NCI-H774 (cell line): Measurements from ENCODE around the gene ANOS1.

ENCODE experiments used
- DNase-seq: peaks from one replicate; lab custom pipeline; 2025; lab: John Stamatoyannopoulos, UW

Gene ANOS1

DNA sequence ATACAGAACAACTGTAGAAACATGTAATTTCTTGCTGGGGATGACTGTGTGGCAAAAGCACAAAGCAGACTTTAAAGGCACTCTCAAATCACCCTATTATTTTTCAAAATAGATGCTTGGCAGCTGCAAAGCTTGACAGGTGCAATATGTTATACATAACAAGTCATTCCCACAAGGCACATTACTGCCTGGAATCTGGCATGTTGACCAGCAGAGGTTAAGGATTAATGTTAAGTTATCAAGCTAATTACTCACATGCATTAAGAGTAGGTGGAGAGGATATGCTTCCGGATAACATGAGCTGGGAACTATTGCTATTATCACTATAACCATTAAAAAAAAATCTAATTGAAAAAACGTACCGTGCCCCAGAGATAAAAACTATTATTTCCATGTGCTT lies 17.8 kb downstream of the ANOS1 start:
- peak; percentile 2 for DNase-seq

DNA sequence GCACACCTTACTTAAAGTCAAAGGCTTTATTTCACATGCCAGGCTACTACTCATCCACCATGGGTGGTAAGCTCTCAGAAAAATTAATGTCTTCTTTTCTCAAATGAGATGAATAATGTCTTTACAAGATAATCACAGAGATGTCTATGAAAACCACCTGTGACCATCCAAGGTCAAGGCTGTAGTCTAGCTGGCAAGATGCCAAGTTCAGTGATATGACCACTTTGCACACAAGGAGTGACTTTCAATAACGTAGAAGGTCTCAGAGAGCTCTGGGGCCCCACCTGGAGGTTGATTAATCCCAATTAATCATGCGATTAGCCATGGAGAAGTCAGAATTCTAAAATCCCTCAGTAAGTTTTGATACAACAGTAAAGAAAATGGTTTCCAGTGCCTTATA lies 20.5 kb downstream of the ANOS1 start:
- no peak for DNase-seq

DNA sequence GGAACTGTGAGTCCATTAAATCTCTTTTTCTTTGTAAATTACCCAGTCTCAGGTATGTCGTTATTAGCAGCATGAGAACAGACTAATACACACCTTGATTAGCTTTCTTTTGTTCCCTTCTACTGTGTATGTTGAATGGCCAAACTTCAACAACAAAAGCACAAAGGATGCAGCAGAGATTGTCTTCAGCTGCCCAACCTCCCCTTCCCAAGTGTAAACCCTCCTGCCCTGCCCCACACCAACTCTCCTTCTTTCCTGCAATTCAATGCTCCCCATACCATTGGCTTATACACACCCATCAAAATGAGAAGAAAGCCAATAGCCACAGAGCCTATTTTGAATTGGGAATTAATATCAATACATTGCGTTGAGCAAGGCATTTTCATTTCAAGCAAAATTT lies 27.8 kb downstream of the ANOS1 start:
- DNase-seq, result no peak

DNA sequence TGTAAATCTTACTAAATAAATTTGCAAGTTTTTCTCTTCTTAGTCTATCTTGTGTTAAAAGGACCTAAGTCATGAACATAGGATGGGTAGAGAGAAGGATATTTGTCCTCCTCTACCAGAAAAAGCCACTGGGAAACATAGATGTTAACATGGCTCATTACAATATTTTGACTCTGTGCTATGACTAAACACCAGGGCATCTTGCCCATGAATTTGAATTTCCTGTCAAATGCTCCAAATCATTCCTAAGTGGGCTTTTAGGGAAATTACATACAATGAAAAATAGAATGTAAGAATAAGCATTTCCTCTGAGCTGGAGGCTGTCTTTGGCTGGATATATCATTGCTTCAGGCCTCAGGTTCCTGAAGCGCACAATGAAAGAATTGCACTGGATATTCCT lies 39.1 kb downstream of the ANOS1 start:
- no peak for DNase-seq

DNA sequence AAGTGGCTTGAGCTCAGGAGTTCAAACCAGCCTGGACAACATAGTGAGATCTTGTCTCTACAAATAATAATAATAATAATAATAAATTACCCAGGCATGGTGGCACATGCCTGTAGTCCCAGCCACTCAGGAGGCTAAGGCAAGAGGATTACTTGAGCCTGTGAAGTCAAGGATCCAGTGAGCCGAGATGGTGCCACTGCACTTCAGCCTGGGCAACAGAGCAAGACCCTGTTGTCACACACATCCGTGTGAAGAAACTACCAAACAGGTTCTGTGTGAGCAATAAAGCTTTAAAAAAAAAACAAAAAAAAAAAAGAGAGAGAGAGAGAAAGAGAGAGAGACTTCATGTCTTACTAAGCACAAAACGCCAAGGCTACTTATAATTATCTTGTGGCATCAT lies 42.5 kb downstream of the ANOS1 start:
- no peak for DNase-seq

DNA sequence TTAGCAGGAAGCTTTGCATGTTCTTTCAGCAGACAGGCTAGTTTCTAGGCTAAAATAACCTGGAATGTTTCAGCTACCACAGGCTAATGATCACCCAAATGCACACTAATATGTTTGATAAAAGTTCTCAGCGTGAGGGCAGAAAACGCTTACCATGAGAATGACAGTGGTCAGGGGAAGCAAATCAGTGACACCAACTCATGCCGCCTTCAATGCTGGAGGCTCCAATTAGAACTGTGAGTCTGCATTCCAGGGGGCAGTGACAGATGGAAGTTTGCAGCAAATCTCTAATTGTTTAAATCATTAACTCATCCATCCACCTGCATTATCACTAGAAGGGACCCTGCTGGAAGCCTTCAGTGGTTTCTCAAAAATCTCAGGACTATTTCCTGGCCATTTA lies 43.2 kb downstream of the ANOS1 start:
- no peak for DNase-seq

DNA sequence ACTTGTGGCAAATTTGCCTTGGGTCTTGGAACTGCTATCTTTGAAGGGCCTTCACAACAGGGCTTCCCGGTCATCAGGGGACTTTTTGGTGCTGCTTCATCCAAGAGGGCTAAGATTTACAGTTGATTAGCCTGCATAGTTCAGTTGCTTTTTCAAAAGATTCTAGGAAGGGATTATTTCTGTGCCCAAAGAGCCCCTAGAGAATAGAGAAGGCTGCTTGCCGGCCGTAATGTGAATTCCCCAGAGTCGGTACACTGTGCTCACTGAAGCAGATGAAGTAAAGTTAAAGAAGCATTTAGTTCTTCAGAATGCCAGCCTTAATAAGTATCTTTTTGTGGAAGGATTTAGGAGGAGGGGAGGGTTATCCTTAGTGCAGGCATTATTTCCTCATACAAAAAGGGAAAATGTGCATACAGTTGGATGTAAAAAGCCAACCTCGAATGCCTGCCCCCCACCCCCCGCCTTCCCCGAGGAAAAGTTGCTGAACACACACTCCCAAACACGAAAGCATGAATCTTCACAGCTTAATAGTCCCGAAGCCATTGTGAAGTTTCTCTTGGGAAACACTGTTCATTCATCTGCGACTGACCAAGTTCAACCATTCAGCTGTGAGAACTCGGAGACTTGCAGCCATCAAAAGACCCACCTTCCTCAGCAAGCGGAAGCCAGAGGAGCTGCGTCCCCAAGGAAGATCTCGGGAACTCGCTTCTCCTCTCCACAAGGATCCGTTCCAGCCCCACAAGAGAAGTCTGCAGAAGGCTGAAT lies 47.6 kb downstream of the ANOS1 start:
- DNase-seq, result no peak

DNA sequence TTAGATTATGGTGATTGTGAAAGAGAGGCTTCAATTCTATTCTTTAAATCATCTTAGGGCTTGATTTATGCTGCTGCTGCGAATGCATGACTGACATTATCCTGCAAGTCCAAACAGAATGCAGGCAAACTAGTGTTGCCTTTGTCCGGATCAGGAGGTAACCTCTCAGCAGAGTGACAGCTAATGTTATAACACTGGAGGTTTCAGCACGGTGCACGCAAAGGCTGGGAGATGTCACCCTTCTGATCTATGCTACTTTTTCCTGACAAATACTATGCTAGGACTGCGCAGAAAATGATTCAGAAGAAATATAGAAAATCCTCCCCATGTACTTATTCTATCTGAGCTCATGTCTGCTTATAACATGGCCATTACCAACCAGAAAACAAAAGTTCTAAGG lies 48.2 kb downstream of the ANOS1 start:
- DNase-seq, result no peak

DNA sequence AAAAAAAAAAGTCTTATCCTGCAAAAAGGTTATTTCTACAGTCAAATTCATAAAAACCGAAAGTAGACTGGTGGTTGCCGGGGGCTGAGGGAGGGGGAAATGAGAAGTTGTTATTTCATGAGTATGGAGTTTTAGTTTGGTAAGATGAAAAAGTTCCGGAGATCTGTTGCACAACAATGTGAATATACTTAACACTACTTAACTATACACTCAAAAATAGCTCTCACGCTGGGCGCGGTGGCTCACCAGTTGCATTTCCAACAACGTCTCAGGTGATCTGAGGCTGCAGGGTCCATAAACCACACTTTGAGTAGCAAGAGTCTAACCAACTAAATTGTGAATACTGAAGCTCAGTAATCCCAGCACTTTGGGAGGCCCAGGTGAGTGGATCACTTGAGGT lies 52.4 kb downstream of the ANOS1 start:
- DNase-seq, result no peak

DNA sequence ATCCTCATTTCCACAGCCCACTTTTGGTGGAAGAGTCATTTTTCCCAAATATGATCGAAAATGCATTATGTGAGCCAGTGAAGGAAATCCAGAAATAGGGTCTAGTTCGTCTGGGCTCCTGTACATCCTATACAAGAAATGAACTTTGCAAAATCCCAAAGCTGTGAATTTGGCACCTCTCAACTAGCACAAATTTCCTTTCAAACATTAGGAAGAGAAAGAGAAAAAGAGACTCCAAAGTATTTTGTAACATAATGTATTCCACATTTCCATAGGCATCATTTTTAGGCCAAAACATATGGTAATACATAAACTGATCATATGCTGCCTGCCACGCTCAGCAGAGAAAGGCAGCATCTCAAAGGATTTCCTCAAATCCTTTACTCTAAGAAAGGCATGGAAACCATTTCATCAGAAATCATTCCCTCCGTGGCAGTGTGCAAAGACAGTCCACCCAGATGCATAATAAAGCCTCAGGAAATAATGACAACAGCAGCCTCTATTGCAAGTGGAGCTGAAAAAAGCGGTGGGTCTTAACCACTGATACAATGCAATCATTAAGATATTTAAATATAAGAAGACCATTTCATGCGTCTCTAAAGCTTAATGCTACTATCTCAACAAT lies 56.8 kb downstream of the ANOS1 start:
- DNase-seq, result no peak

DNA sequence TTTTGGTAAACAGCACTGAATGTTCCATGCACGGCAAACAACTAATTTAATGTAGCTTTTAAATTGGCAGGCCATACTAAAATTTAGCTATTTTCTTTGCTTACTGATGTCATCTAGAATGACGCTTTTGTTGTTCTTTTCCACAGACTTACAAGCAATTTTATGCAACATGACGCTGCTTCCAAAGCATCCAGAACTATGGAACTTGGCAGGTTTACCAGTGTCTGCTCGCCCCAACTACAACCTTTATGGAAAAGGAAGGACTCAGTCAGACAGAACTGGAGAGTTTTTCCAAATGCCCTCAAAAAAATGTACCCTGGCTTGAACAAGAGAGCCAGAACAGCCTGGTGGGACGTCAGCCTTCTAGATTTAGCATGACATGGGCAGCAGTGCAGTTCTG lies 58.7 kb downstream of the ANOS1 start:
- DNase-seq, result no peak

DNA sequence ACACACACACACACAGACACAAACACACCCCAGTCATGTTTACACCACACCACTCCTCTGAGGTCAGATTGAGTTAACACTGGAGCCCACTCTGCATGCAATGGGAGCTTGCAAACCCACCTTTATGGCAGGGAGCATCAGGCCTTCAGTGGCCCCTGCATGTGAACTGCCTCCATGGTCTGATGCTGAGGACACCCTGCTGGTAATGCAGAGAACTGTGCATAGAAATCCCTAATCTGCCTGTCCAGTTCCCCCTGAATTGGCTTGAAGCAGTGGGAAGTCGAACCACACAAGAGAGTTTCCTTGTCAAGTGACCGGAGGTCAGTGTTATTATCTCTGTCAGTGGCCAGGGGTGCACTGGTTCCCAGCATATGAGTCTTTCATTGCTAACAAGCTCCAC lies 59.8 kb downstream of the ANOS1 start:
- no peak for DNase-seq

DNA sequence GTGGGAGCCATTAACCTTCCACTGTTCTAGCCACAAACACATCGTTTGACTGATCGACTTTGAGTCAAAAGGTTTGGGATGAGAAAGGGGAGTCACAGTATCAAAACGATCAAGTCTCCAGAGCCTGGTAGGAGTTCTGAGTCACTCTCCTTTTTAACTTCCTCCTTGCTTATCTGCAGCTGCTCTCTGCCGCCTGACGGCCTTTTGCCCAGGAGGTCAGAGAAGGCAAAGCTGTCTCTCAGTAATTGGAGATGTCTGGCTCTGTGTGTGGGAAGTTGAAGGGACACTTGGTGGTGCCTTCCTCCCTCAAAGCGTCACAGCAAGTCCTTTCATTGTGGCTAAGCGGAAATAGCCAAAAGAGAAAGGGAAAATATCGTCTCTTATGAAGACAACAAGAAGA lies 63.1 kb downstream of the ANOS1 start:
- no peak for DNase-seq

DNA sequence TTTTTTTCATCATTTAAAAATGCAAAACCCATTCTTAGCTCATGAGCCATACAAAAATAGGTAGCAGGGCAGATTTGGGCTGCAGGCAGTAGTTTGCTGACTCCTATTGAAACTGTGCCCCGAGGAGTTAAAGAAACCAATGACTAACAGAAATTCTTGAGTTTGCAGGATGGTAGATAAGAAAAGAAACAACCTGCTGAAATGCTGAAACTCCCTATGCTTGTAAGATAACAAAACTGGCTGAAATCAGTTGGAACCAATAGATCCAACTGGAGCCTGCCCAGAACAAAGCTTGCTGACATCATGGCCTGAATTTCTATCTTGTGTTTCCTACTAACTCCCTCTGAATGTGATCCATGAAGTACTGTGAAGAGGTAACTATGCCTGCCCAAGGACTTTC lies 68.6 kb downstream of the ANOS1 start:
- DNase-seq, result no peak

DNA sequence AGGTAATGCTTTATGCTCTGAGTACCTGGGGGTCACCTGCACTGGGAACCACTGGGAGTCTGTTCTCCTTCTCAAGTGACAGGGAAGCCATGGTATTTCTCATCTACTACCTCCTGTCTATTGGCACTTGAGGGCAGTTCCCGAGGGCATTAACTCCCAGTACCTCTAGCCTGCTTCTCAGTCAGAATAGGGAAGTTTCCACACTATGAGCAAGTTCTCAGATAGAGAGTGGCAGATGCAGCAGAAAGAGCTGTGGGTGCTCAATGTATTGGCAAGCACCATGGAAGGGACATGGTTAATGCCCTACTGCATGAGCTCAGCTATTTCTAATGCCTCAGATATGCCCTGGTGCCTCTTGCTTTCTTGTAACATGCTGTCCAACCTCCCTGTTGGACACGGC lies 74.1 kb downstream of the ANOS1 start:
- DNase-seq, result no peak

DNA sequence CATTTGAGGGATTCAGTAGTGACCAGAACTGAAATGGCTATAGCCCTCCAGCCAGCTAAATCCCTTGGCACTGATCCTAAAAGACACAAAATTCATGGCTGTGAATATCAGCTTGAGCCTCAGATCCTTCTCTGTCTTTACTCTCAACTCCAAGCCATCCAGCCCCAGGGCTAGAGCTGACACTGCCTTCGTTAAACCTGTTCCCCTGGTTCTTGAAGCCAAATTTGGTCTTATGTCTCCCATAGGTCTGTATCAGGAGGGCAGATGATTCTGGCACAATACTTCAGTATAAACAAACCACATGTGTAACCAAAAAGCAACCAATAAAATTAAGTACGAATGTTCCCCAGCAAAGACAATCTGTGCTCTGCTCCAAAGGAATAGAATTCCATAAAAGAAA lies 78.0 kb downstream of the ANOS1 start:
- DNase-seq, result no peak

DNA sequence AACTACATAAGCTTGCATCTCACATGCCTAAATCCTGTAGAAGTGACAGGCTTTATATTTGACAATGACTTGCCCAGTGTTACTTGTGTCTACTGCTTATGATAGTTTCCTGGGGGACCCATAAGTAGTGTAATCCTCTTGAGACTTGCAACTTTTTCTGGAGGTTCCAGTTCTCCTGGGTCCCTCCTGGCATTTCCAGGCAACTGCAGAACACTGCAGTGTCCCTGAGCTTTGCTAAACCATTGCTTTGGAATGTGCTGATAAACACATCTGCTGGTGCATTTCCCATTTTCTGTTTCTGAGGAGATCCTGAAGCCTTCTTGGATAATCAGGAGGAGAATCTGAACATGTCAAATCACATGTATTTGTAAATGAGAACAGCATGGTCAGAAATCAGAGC lies 82.0 kb downstream of the ANOS1 start:
- no peak for DNase-seq

DNA sequence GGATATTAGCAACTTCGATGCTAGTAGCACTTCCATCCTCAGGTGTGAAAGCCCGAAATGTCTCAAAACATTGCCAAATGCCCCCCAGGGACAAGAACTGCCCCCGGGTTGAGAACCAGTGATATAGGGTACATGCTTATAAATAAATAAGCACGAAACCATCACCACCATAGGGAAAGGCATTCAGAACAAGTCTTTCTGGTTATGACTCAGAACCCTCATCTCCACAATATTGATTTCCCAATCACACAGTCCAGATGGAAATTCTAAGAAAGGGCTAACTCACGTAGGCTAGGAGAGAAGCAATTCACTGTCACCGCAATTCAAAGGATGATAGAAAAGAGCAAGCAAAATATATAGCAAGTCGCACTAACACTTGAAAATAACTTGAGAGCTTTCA lies 84.8 kb downstream of the ANOS1 start:
- DNase-seq, result no peak

DNA sequence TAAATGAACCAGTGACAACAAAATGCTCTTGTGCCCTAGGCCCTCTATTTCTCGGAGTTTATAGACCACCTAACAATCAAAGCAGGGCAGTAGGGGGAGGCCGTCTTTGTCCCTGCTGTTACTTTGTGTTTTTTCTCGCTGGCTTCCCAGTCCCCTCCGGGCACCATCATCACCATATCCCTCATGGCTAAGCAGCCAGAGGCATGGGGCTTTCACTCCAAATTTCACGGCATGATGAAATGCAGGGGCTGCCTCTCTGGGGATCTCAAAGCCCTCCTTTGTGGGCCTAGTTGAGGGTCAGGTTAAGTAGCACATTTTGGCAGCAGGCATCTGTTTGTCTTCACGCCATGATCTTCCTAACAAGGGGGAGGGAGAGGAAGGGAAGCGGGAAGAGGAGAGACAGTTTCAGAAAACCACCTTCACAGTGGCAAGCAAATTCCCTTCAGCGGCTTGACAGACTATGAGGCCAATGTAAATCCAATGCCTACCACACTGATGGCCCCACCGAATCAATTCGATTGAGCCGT lies 91.9 kb downstream of the ANOS1 start:
- DNase-seq, result no peak

DNA sequence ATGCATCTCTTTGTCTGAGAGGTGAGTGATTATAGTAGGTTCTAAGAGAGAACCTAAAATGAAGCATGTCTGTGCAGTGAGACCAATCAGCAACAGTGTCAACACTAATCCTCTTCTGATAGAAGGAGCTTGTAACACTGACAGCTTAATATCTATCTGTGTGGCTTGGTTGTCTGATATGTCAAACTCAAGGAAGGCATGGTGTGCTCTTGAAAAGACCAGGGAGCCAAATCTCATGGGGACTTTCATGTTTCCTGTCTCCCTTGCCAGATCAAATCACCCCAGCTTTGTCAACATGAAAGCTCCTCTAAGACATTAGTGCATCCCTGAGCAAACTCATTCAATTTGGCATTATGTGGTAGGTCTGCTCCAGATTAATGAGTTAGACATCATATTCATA lies 95.4 kb downstream of the ANOS1 start:
- no peak for DNase-seq

DNA sequence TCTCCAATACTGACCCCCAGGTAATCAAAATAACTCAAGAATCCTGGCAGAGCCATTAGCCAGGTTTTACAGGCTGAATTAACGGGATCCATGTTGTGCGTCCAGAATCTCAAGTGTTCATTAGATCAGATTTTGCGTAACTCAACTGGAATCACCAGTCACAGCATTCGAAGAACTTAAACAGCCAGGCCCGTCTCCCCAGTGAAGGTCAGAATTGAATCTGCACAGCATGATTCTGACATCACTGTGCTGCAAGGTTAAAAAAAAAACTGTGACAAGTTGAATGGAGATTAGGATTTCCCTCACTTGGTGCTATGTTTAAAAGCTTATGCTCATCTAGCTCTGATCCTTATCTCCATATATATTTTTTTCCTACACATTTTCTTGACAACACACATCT lies 96.1 kb downstream of the ANOS1 start:
- no peak for DNase-seq

DNA sequence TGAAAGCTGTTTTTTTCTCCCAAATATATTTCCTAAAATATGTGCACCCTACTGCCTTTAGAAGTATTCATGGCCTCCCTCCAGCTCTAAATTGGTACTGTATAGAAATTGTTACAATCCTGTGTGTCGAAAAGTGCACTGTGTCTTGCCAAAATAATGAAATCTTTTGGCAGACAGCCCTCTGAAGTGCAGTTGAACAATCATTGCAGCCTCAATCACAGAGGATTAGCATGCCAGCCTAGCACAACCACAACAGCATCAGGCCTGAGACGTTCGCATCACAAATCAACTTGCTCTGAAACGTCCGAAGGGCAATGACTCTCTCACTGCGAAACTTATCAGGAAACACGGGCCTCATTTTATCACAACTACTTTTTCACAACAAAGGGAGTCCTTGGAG lies 99.0 kb downstream of the ANOS1 start:
- DNase-seq, result no peak

DNA sequence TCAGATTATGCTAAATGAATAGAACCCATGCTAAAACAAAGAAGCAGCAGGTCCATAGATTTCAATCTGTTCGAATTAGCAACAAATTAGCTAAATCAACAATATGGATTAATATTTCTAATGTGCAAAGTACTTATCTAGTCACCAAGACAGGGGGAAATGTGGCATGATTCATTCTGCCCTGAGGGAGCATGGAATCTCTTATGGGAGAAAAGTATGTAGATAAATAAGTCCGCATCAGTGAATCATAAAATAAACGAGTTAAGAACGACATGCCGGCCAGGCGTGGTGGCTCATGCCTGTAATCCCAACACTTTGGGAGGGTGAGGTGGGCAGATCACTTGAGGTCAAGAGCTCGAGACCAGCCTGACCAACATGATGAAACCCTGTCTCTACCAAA lies 102.1 kb downstream of the ANOS1 start:
- no peak for DNase-seq

DNA sequence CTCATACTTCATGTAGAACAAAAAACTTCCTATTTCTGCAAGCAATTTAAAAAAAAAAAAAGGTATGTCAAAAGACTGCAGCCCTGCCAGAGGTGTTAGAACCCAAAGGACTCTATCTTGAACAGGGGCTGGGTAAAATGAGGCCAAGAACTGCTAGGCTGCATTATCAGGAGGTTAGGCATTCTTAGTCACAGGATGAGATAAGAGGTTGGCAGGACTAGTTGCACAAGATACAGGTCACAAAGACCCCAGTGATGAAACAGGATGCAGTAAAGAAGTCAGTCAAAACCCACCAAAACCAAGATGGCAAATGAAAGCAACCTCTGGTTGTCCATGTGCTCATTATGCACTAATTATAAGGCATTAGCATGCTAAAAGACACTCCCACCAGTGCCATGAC lies 104.1 kb downstream of the ANOS1 start:
- no peak for DNase-seq
